H1 (cell line): ENCODE results near the gene GRID1. TPM values are rescaled to one million over a fixed set of nuclear protein-coding genes. Genes with fewer than 3 reads are reported as not detected.

Experiments used
- CTCF ChIA-PET: fragments of 300-600 bp; sonication (Branson Sonifier 250); formaldehyde crosslinking; loops from one replicate; lab custom pipeline; 2021; ENCODE audit not compliant: partially characterized antibody; lab: Charles Lee
- POLR2A ChIA-PET: fragments of 300-600 bp; sonication (Branson Sonifier 250); formaldehyde crosslinking; loops from one replicate; lab custom pipeline; 2021; ENCODE audit warnings: inconsistent platforms; ENCODE audit not compliant: partially characterized antibody; lab: Charles Lee
- DNase-seq, 2 experiments: peaks; one replicate each; pipeline versions ENCODE4 v3.0.0 to v3.0.0-alpha.2; 2010 to 2022; ENCODE audit warnings: low spot score in 2 of 2, low read depth in 1 of 2, mixed read lengths in 1 of 2
- FAIRE-seq: peaks from 2 replicates; lab custom pipeline; 2011; peaks lifted over from hg19 to GRCh38; lab: Jason Lieb, UNC
- H2AFZ ChIP-seq: 2 replicates; pipeline ENCODE4 v1.8.1; 2012; ENCODE audit warnings: low read length, inconsistent platforms
- H2AK5ac ChIP-seq: 2 replicates; pipeline ENCODE4 v1.6.1; 2013; ENCODE audit warnings: low read depth, low read length
- H2BK120ac ChIP-seq: replicated peaks from 2 replicates; pipeline ENCODE3; 2013; ENCODE audit warnings: low read depth, low read length, inconsistent platforms
- H2BK12ac ChIP-seq: 2 replicates; pipeline ENCODE4 v1.6.1; 2013; ENCODE audit warnings: low read depth, low read length
- H2BK15ac ChIP-seq: 2 replicates; pipeline ENCODE4 v1.6.1; 2013; ENCODE audit warnings: low read length
- H2BK20ac ChIP-seq: 2 replicates; pipeline ENCODE4 v1.6.1; 2013; ENCODE audit warnings: low read length
- H2BK5ac ChIP-seq: 2 replicates; pipeline ENCODE4 v1.6.1; 2013; ENCODE audit warnings: low read depth, low read length
- H3K14ac ChIP-seq: 2 replicates; pipeline ENCODE4 v1.6.1; 2013; ENCODE audit warnings: inconsistent platforms; ENCODE audit not compliant: insufficient read length
- H3K18ac ChIP-seq: 2 replicates; pipeline ENCODE4 v1.6.1; 2013; ENCODE audit warnings: low read length; ENCODE audit errors: extremely low read depth
- H3K23ac ChIP-seq: 2 replicates; pipeline ENCODE4 v1.6.1; 2013; ENCODE audit warnings: inconsistent platforms; ENCODE audit not compliant: insufficient read length
- H3K23me2 ChIP-seq: 2 replicates; pipeline ENCODE4 v1.6.1; 2013; ENCODE audit warnings: low read depth, low read length
- H3K27ac ChIP-seq: 2 replicates; pipeline ENCODE4 v1.6.1; 2011; ENCODE audit warnings: low read depth, low read length, inconsistent platforms
- H3K27me3 ChIP-seq, 4 experiments: replicated peaks in 1 of 4; 1 replicate in 1 of 4; 2 replicates in 3 of 4; pipeline versions ENCODE4 v1.6.1 to v1.8.1; 2011 to 2013; ENCODE audit warnings: low read length in 3 of 4, mild to moderate bottlenecking in 3 of 4, inconsistent platforms in 2 of 4, mixed read lengths in 2 of 4, moderate library complexity in 1 of 4; ENCODE audit not compliant: control insufficient read depth in 3 of 4, insufficient read depth in 3 of 4; ENCODE audit errors: extremely low read depth in 1 of 4
- H3K36me3 ChIP-seq, 4 experiments: 2 replicates each; pipeline versions ENCODE4 v1.6.1 to v1.8.1; 2011 to 2013; ENCODE audit warnings: mild to moderate bottlenecking in 4 of 4, low read length in 3 of 4, moderate library complexity in 2 of 4, control low read depth in 1 of 4, inconsistent platforms in 1 of 4; ENCODE audit not compliant: insufficient read depth in 4 of 4, control insufficient read depth in 2 of 4
- H3K4ac ChIP-seq: replicated peaks from 2 replicates; pipeline ENCODE3; 2013; ENCODE audit warnings: low read length, low read depth, mixed read lengths, inconsistent platforms; ENCODE audit not compliant: insufficient read length
- H3K4me1 ChIP-seq, 4 experiments: replicated peaks in 1 of 4; 1 replicate in 1 of 4; 2 replicates in 3 of 4; pipeline versions ENCODE4 v1.6.1 to v1.8.1; 2011 to 2013; ENCODE audit warnings: low read length in 3 of 4, inconsistent platforms in 2 of 4, mixed read lengths in 1 of 4; ENCODE audit not compliant: insufficient read depth in 4 of 4, control insufficient read depth in 3 of 4
- H3K4me2 ChIP-seq, 2 experiments: 2 replicates each; pipeline versions ENCODE4 v1.6.1 to v1.8.1; 2011 to 2013; ENCODE audit warnings: low read depth in 2 of 2, low read length in 2 of 2, control low read depth in 1 of 2, inconsistent platforms in 1 of 2, mild to moderate bottlenecking in 1 of 2; ENCODE audit not compliant: insufficient read depth in 1 of 2
- H3K4me3 ChIP-seq, 4 experiments: fragments of 200-600, 300-600 bp in 1 of 4; sonication (generic), shearing (Covaris generic), sonication (Bioruptor Twin) in 1 of 4; 2 replicates each; pipeline versions ENCODE4 v1.5.1 to v1.8.1; 2011 to 2016; ENCODE audit warnings: low read length in 4 of 4, low read depth in 3 of 4, control low read depth in 2 of 4, inconsistent platforms in 2 of 4, mild to moderate bottlenecking in 2 of 4, mixed read lengths in 1 of 4, moderate library complexity in 1 of 4; ENCODE audit not compliant: insufficient read depth in 2 of 4; ENCODE audit errors: extremely low read depth in 1 of 4
- H3K56ac ChIP-seq: replicated peaks from 2 replicates; pipeline ENCODE3; 2013; ENCODE audit warnings: low read depth, mild to moderate bottlenecking, mixed read lengths, low read length, inconsistent platforms; ENCODE audit not compliant: insufficient read length
- H3K79me1 ChIP-seq: 2 replicates; pipeline ENCODE4 v1.6.1; 2013; ENCODE audit warnings: low read depth, low read length, control low read depth
- H3K79me2 ChIP-seq, 2 experiments: 2 replicates each; pipeline versions ENCODE4 v1.6.1 to v1.8.1; 2012 to 2013; ENCODE audit warnings: low read length in 2 of 2, mild to moderate bottlenecking in 2 of 2, inconsistent platforms in 1 of 2; ENCODE audit not compliant: insufficient read depth in 2 of 2, control insufficient read depth in 1 of 2
- H3K9ac ChIP-seq, 4 experiments: replicated peaks in 1 of 4; 1 replicate in 1 of 4; 2 replicates in 3 of 4; pipeline versions ENCODE4 v1.6.1 to v1.8.1; 2011 to 2013; ENCODE audit warnings: low read depth in 3 of 4, low read length in 3 of 4, control low read depth in 2 of 4, mild to moderate bottlenecking in 2 of 4, moderate library complexity in 2 of 4, inconsistent platforms in 1 of 4; ENCODE audit errors: extremely low read depth in 1 of 4
- H3K9me3 ChIP-seq, 2 experiments: 2 replicates each; pipeline versions ENCODE4 v1.6.1 to v1.8.1; 2012 to 2013; ENCODE audit warnings: mild to moderate bottlenecking in 2 of 2, moderate library complexity in 2 of 2, control low read depth in 1 of 2, inconsistent platforms in 1 of 2, low read depth in 1 of 2, low read length in 1 of 2, mixed read lengths in 1 of 2; ENCODE audit not compliant: insufficient read depth in 2 of 2
- H4K20me1 ChIP-seq, 2 experiments: replicated peaks in 1 of 2; 2 replicates each; pipeline versions ENCODE3 to v1.8.1; 2011 to 2013; ENCODE audit warnings: inconsistent platforms in 2 of 2, low read length in 2 of 2, mild to moderate bottlenecking in 1 of 2; ENCODE audit not compliant: insufficient read depth in 2 of 2, control insufficient read depth in 1 of 2
- H4K5ac ChIP-seq: 2 replicates; pipeline ENCODE4 v1.6.1; 2013; ENCODE audit warnings: low read length, low read depth, mixed read lengths, inconsistent platforms; ENCODE audit not compliant: insufficient read length
- H4K8ac ChIP-seq: 2 replicates; pipeline ENCODE4 v1.8.0; 2013; ENCODE audit warnings: mild to moderate bottlenecking, moderate library complexity, low read length, inconsistent platforms; ENCODE audit not compliant: insufficient read depth; ENCODE audit errors: extremely low read depth
- H4K91ac ChIP-seq: replicated peaks from 2 replicates; pipeline ENCODE3; 2013; ENCODE audit warnings: low read length, mixed read lengths, inconsistent platforms; ENCODE audit not compliant: insufficient read length
- JUND ChIP-seq: IDR thresholded peaks from 2 replicates; pipeline ENCODE4 v1.6.1; 2011; ENCODE audit warnings: mild to moderate bottlenecking, improper control_type of control experiment, low read length
- polyA plus RNA-seq, 7 experiments: library from polyadenylated mRNA; depleted of rRNA in 3 of 7; stranded (reverse) in 5 of 7; unstranded in 2 of 7; fragments of >200 nt in 5 of 7; fragments of 200-250 nt in 2 of 7; gene quantifications; 1 replicate in 5 of 7; 2 replicates in 1 of 7; 4 replicates in 1 of 7; pipeline versions ENCODE4 v1.2.1 to v1.2.3, GENCODE V29; 2011 to 2013; ENCODE audit warnings: missing spikeins in 2 of 7, mixed read lengths in 2 of 7
- total RNA-seq: library from RNA; stranded (reverse); fragmentation: NEBNext Ultra II Directional; extraction: Animal tissue kit (Norgen Biotek cat#: 25700); gene quantifications from 2 replicates; pipeline ENCODE4 v1.2.1, GENCODE V29; 2021

The GRID1 gene
- total and polyA plus RNA-seq, 2 of the 8 experiments (the other 6 are each of a cell fraction or from before 2014, with no cell fraction given): 0.22 to 0.30 TPM

DNA sequence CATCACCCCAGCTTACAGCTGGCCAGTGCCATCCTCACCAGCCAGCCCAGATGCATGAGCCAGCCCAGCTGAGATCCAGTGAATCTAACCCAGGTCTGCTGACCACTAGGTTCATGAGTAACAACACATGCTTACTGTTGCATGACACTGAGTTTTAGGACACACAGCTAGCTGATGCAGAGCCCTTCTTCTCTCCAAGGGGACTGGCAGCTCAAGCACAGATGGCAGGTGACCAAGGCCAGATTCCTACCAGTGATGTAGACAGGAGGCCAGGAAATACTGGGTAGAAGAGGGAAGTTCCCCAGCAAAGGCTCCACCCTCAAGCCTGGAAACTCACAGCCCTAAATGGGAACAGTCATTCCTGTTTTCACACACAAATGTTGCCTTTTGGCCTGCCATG lies 236.6 kb downstream of the GRID1 start:
- H4K8ac ChIP-seq: no peak overlapping the region; the same call in 1 of the 2 replicates
- no peak overlapping the region for H2BK12ac ChIP-seq
- H3K18ac ChIP-seq: no peak overlapping the region
- no peak overlapping the region for H3K4ac ChIP-seq
- H3K4me2 ChIP-seq: no peak overlapping the region
- H3K9me3 ChIP-seq: peaks cover 0 to 7% of the 10 kb centered on the region in 2 experiments; a peak in 1 of 4 replicates
- no peak overlapping the region for H2AK5ac ChIP-seq
- H3K4me1 ChIP-seq: no peaks in the 10 kb centered on the region; a peak in 1 of 7 replicates
- no peak for DNase-seq
- H3K23ac ChIP-seq: no peak overlapping the region
- no peak overlapping the region for H3K14ac ChIP-seq
- no peak overlapping the region for H2BK15ac ChIP-seq
- no peaks in the 10 kb centered on the region for H3K27me3 ChIP-seq
- H3K27ac ChIP-seq: no peak overlapping the region
- H3K23me2 ChIP-seq: peaks cover 3% of the 10 kb centered on the region; the same call in 1 of the 2 replicates
- H4K5ac ChIP-seq: no peak overlapping the region
- H3K9ac ChIP-seq: no peak overlapping the region
- H3K56ac ChIP-seq: no peak overlapping the region
- H2BK120ac ChIP-seq: no peak overlapping the region
- no peaks in the 10 kb centered on the region for H4K20me1 ChIP-seq
- no peak overlapping the region for H2BK20ac ChIP-seq
- no peak overlapping the region for H3K4me3 ChIP-seq
- ChIA-PET CTCF (interaction anchor here (1.4 to 1.5 kb wide), 2 partner anchors 9 to 337 kb away, joined by 3 to 10 read pairs; no protein-coding TSS in a partner anchor), POLR2A (no interaction called here)
- no peaks in the 10 kb centered on the region for H3K79me1 ChIP-seq
- no peak for FAIRE-seq
- H3K36me3 ChIP-seq: no peaks in the 10 kb centered on the region
- H2AFZ ChIP-seq: no peak overlapping the region
- peak overlapping the region; percentile 13 for H4K91ac ChIP-seq
- no peaks in the 10 kb centered on the region for H3K79me2 ChIP-seq
- no peak overlapping the region for H2BK5ac ChIP-seq
- TF ChIP-seq JUND: no peak
